ENCODE measurements around the gene CHST15. TPM values are rescaled to one million over a fixed set of nuclear protein-coding genes. Genes with fewer than 3 reads are reported as not detected.

Gene CHST15
- total and polyA plus RNA-seq, 2 of the 4 experiments (the other 2 are of a cell fraction) = 0.14 to 0.18 TPM

DNA sequence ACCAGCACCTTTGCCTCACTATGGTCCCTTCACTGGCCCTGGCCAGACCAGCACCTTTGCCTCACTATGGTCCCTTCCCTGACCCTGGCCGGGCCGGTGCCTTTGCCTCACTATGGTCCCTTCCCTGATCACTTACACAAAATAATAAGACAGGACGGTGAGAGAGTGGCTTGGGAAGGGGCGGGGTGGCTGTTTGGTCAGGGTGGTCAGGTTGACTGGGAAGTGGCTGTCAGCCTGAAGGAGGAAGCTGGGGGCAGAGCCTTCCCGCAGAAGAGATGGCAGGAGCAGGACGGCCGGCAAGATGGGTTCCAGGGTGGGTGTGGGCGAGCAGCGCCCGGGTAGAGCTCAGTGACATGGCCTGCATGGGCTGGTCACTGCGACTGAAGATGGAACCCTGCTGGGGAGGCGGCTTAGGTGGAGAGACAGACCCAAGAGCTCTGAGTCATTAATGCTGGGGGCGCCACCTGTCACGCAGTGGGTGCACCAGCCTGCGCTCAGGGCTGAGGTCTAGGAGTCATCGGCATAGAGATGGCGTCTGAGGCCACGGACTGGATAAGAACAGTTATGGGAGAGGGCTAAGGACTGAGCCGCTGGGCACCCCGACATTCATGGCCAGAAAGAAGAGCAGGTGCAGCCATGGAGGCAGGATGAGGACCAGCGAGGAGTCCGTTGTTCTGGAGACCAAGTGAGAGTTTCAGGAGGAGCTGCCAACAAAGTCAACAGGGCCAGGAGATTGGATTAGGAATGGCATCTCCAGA is 91.8 kb downstream of the CHST15 start:
- no peak overlapping the region for H2AFZ ChIP-seq (replicated peaks; ENCODE audit: low read length, poor library complexity)
- intact Hi-C loops (cut with micrococcal nuclease) (no loop called here), dilution Hi-C loops (cut with HindIII; ENCODE audit: low sequenced_read_pairs, unreplicated experiment) (no loop called here), in situ Hi-C loops (cut with MboI; ENCODE audit: low sequenced_read_pairs) (no loop called here)
- ChIA-PET CTCF (no interaction called here), POLR2A (ENCODE audit: unreplicated experiment) (no interaction called here)
- H3K14ac ChIP-seq (replicated peaks; ENCODE audit: low read depth, low read length) = no peak overlapping the region
- no peaks in the 10 kb centered on the region for H3K79me1 ChIP-seq (ENCODE audit: low read depth in 1 of 2, low read length in 2 of 2)
- H2AK5ac ChIP-seq (ENCODE audit: low read depth, low read length) = no peak overlapping the region
- no peak overlapping the region for H2BK5ac ChIP-seq (ENCODE audit: low read depth, low read length, poor library complexity, severe bottlenecking)
- no peak overlapping the region for H3K27ac ChIP-seq (ENCODE audit: insufficient read depth, low read length)
- 0 out of 2 replicates have a peak, but pooled peaks cover 2% of the 10 kb centered on the region for H3K4me1 ChIP-seq (ENCODE audit: control insufficient read depth, insufficient read depth, low read length)
- H3K9me1 ChIP-seq (ENCODE audit: insufficient read depth, low read length) = no peaks in the 10 kb centered on the region
- no peak overlapping the region for H3K4me3 ChIP-seq (ENCODE audit: insufficient read depth, low read depth, low read length)
- H4K20me1 ChIP-seq (ENCODE audit: insufficient read depth, low read length) = no peaks in the 10 kb centered on the region
- no peak overlapping the region for H4K5ac ChIP-seq (ENCODE audit: low read depth, low read length)
- H3K23ac ChIP-seq (ENCODE audit: low read depth, low read length) = no peak overlapping the region
- no peak overlapping the region for H3K4me2 ChIP-seq (ENCODE audit: low read depth, low read length)
- H2BK120ac ChIP-seq (ENCODE audit: low read depth, low read length) = no peak overlapping the region
- no peak overlapping the region for H3K56ac ChIP-seq (ENCODE audit: extremely low read depth, insufficient read depth, low read length)
- H4K8ac ChIP-seq (ENCODE audit: low read depth in 2 of 2, low read length in 2 of 2) = no peak overlapping the region
- TF ChIP-seq FOS (IDR thresholded peaks at IDR 0.05; ENCODE audit: low read depth, low read length) = no peak
- no peak for TF ChIP-seq MXI1 (IDR thresholded peaks at IDR 0.05; ENCODE audit: borderline replicate concordance, low read depth, low read length)
- no peak for TF ChIP-seq SMC3 (IDR thresholded peaks at IDR 0.05; ENCODE audit: low read depth, low read length)
- no peak for TF ChIP-seq POLR2A (IDR thresholded peaks at IDR 0.05; ENCODE audit: low read depth, low read length)
- H3K36me3 ChIP-seq (ENCODE audit: control insufficient read depth, insufficient read depth, low read length) = no peaks in the 10 kb centered on the region
- H3K27me3 ChIP-seq (ENCODE audit: control insufficient read depth, insufficient read depth, low read length) = no peaks in the 10 kb centered on the region
- no peak overlapping the region for H4K91ac ChIP-seq (ENCODE audit: insufficient read depth, low read depth, low read length)
- no TSS peak for BruUV-seq (replicated peaks)
- no peak for DNase-seq
- no peak overlapping the region for H2BK20ac ChIP-seq (ENCODE audit: low read depth, low read length)
- no peak overlapping the region for H3K9ac ChIP-seq (ENCODE audit: low read depth, low read length)
- H2AK9ac ChIP-seq (replicated peaks; ENCODE audit: low read depth, low read length, poor library complexity) = no peak overlapping the region
- WGBS, 2 experiments (ENCODE audit: extremely low coverage in 2 of 2, insufficient read length in 1 of 2) = 88% methylated on average over 9 of the region's 22 CpGs; no CpG with 5 or more reads in 1 of the 2 experiments
- H3K18ac ChIP-seq (ENCODE audit: low read depth, low read length) = no peak overlapping the region
- no peaks in the 10 kb centered on the region for H3K9me3 ChIP-seq (ENCODE audit: control insufficient read depth, insufficient read depth, low read length)
- no peak overlapping the region for H3K4ac ChIP-seq (ENCODE audit: low read depth, low read length)
- no peak overlapping the region for H2BK15ac ChIP-seq (ENCODE audit: low read depth, low read length)
- ATAC-seq (ENCODE audit: low read depth) = no peak

Data from IMR-90 (cell line).